Suppressor macrophage treated with lipopolysaccharide for 1 hour (primary cell): ENCODE data around the gene HASPIN.
A peak's percentile ranks its signal among the peaks of the same experiment; 100 is the strongest.

Experiments
- DNase-seq, 3 donors: peaks; one replicate each; pipeline ENCODE4 v3.0.0-alpha.2; 2020 to 2022

HASPIN gene

DNA sequence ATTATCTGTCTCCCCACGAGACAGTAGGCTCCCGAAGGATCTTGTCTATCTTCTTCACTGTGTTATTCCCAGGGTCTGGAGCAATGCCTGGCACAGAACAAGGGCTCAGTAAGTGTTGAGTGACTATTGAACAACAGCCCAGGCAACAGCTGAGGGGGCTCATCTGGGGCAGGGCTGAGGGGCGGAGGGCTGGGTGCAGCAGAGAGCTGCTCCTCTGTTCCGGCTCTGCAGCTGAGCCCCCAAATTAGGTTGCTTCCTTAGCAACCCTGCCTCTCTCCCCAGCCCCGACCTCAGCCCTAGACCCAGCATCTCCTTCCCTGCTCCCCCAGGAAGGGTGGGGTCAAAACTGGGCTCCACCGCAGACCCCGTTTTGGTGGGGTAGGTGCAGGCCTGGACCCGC, 45.1 kb downstream of the HASPIN start:
- no peak for DNase-seq

DNA sequence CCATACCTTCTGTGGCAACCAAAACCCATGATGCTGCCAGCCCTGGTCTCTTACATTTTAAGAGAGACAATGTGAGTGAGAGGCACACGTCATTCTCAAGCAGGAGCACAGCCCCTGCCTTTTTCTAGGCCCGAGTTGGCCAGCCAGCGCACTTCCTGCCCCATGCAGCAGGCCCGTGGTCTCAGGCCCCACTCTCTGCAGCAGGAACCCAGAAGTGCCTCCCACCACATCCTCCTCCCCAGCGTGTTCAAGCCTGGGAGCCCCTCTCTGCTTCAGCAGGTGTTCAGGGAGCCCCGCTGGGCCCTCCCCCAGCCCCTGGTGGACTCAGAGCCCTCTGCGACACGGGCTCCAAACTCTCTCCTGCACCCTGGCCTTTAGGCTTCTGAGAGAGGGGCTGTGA, 46.8 kb downstream of the HASPIN start:
- DNase-seq, result peak; percentile 20 to 35 (median 29)

DNA sequence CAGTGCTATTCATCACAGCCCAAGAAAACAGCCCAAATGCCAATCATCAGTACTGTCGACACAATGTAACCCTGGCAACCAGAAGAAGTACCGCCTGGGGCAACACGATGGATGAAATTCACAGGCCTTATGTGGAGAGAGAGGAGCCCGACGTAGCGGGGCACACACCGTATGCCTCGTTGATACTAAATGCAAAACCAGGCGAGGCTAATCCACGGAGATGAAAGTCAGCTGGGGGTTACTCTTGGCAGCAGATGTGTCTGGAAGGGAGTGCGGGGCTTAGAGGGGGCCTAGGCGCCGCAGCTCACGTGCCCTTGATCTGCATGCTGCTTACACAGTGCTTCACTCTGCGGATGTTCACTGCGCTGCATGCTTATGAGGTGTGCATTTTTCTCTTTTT, 47.4 kb downstream of the HASPIN start:
- DNase-seq, result no peak

DNA sequence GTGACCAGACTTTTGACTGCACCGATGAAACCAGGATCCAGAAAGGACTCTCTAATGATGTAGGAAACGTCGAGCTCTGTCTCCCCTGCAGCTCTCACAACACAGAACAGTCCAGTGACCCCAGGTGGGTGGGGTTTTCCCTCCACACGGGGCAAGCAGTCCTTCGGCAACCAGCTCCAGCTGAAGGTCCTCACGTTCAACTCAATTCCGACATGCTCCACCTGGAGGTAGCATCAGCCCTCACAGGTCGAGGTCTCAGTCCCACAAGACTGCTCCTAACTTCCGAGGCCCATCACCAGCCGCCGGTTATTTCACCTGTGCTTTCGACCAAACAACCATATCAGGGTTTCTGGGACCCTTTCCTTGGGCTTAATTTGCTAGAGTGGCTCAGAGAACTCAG, 49.1 kb downstream of the HASPIN start:
- DNase-seq, result no peak

DNA sequence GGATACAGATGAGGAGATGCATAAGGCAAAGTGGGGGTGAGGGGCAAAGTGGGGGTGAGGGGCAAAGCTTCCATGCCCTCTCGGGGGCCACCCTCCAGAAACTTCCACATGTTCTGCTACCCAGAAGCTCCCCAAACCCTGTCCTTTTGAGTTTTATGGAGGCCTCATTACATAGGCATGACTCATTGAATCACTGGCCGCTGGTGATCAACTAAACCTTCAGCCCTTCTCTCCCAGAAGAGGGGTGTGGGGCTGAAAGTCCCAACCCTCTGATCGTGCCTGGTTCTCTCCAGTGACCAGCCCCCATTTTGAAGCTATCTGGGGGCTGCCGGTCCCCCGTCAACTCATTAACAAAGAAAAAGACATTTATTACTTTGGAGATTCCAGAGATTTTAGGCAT, 49.8 kb downstream of the HASPIN start:
- peak; percentile 28 to 45 (median 40) for DNase-seq

DNA sequence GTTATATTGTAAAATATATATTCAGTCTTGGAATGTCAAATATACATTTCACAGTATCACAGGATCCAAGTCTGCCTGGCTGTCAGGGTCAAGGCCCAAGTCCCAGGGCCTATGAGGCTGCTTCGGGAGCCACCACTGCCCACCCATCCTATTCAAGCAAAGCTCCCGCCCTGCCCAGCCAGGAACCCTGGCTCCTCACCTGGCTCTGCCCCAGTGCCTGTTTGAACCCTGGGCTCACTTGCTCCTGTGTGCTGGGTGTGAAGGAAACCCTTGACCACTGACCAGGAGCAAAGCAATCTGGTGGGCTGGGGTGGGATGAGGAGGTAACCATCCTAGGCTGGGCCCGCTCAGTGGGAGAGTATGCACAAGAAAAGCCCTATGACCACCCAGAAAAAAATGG, 50.3 kb downstream of the HASPIN start:
- no peak for DNase-seq
